IPS-18a (cell line): Measurements from ENCODE around the gene GPI.
"Not testable (repeated sequence)": the region's sequence is repeated elsewhere in the genome, so short reads cannot be mapped to it uniquely, and the experiment has no call there.

ENCODE experiments used
- H3K27ac ChIP-seq: one replicate; pipeline ENCODE4 v1.5.1; 2013; ENCODE audit warnings: low read length
- H3K27me3 ChIP-seq: one replicate; pipeline ENCODE4 v1.6.1; 2013; ENCODE audit warnings: mild to moderate bottlenecking, low read length; ENCODE audit not compliant: control insufficient read depth, insufficient read depth
- H3K36me3 ChIP-seq: one replicate; pipeline ENCODE4 v1.6.1; 2013; ENCODE audit warnings: low read depth, low read length; ENCODE audit not compliant: control insufficient read depth
- H3K4me1 ChIP-seq: one replicate; pipeline ENCODE4 v1.6.1; 2013; ENCODE audit warnings: low read depth, low read length; ENCODE audit not compliant: control insufficient read depth
- H3K4me3 ChIP-seq: one replicate; pipeline ENCODE4 v1.5.1; 2013; ENCODE audit warnings: low read length
- H3K9ac ChIP-seq: one replicate; pipeline ENCODE4 v1.6.1; 2013; ENCODE audit warnings: mild to moderate bottlenecking, low read length, moderate library complexity
- H3K9me3 ChIP-seq: one replicate; pipeline ENCODE4 v1.6.1; 2013; ENCODE audit warnings: low read depth, low read length; ENCODE audit not compliant: control insufficient read depth

The GPI gene

DNA sequence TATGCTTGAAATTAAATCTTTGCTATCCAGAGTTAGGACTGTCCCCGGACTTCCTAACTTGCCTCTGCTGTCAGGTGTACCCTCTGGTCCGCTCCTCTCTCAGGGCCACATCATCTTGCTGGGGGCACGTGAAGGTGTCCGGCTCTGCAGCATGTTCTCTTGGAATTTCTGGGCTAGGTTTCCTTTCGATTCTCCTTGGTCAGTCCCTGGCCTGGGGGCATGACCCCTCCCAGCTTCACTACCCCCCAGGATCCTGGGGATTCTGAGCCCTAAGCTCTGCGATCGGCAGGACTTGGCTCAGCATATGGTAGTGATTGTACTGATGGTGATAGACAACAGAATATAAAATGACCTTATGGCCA lies 5.1 kb upstream of the GPI start:
- no peaks in the 10 kb centered on the region for H3K36me3 ChIP-seq
- H3K4me3 ChIP-seq = peak overlapping the region; percentile 53
- H3K9ac ChIP-seq = peak overlapping the region; percentile 44
- H3K4me1 ChIP-seq = peaks cover 12% of the 10 kb centered on the region
- H3K27me3 ChIP-seq = no peaks in the 10 kb centered on the region
- H3K9me3 ChIP-seq = no peaks in the 10 kb centered on the region
- no peak overlapping the region for H3K27ac ChIP-seq

DNA sequence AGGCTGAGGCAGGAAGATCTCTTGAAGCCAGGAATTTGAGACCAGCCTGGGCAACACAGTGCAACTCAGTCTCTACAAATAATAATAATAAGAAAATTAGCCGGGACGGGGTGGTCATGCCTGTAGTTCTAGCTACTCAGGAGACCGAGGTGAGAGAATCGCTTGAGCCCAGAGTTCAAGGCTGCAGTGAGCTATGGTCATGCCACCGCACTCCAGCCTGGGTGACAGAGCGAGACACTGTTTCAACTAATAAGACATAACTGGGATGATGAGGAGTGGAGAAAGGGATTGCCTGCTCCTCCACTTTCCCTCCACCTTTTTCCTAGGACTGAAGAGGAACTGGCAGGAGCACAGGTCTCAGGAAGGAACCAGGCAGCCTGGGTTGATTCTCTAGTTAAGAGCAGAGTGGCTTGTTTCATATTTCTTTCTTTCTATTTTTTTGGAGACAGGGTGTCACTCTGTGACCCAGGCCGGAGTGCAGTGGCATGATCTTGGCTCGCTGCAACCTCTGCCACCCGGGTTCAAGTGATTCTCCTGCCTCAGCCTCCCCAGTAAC lies 4.6 kb upstream of the GPI start:
- Histone ChIP-seq H3K27ac (no peak overlapping the region), H3K9ac (no peak overlapping the region), H3K36me3 (no peaks in the 10 kb centered on the region), H3K4me3 (no peak overlapping the region), H3K27me3 (no peaks in the 10 kb centered on the region), H3K4me1 (peaks cover 12% of the 10 kb centered on the region), H3K9me3 (no peaks in the 10 kb centered on the region)

DNA sequence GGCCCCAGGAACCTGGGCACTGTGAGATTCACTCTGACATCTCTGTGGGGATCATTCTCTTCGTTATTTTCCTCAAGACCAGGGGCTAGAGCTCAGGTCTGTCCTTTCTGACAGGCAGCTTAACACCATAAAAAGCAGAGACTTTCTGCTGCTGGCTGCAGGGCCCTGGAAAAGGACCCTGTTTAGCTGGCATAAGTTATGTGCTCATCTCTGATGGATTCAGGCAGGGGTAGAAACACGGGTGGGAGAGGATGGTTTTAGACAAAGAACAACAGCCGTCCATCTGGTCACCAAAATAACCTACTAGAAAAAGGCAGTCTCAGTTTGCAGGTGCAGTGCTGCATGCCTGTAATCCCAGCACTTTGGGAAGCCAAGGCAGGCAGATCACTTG lies 2.3 kb upstream of the GPI start:
- H3K27ac ChIP-seq = no peak overlapping the region
- H3K9ac ChIP-seq = no peak overlapping the region

DNA sequence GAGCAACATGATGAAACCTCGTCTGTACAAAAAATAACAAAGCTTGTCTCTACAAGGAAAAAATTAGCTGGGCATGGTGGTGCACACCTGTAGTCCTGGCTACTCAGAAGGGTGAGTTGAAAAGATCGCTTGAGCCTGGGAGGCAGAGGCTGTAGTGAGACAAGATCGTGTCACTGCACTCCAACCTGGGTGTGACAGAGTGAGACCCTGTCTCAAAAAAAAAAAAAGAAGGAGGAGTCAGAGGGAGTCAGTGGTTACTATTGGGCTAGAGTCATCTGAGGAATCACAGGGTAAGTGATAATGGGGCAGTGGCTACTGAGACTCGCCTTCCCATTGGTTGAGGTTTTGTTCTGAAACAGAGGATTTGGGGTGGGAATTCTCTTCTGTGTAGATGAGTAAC lies 1.9 kb upstream of the GPI start:
- Histone ChIP-seq H3K9me3 (no peaks in the 10 kb centered on the region), H3K4me1 (peaks cover 17% of the 10 kb centered on the region), H3K4me3 (no peak overlapping the region), H3K27ac (no peak overlapping the region), H3K9ac (no peak overlapping the region), H3K36me3 (peaks cover 15% of the 10 kb centered on the region), H3K27me3 (no peaks in the 10 kb centered on the region)

More for the DNA sequence above, 2.3 kb upstream of the GPI start:
- Histone ChIP-seq H3K9me3 (no peaks in the 10 kb centered on the region), H3K36me3 (peaks cover 11% of the 10 kb centered on the region), H3K27me3 (no peaks in the 10 kb centered on the region), H3K4me3 (no peak overlapping the region), H3K4me1 (peaks cover 17% of the 10 kb centered on the region)

DNA sequence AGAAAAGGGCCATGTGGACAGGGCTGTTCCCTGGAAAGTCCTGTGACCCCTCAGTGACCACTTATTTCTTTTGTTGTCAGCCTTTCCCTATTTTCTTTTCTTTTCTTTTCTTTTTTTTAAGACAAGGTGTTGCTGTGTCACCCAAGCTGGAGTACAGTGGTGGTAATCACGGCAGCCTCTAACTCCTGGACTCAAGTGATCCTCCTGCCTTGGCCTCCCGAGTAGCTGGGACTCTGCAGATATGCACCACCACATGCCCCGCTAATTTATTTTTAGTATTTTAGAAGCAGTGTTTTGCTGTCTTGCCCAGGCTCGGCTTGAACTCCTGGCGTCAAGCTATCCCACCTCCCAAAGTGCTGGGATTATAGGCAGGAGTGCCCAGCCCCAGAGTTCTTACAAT lies 1.1 kb upstream of the GPI start:
- H3K27ac ChIP-seq = no peak overlapping the region
- no peak overlapping the region for H3K9ac ChIP-seq
- no peaks in the 10 kb centered on the region for H3K27me3 ChIP-seq

DNA sequence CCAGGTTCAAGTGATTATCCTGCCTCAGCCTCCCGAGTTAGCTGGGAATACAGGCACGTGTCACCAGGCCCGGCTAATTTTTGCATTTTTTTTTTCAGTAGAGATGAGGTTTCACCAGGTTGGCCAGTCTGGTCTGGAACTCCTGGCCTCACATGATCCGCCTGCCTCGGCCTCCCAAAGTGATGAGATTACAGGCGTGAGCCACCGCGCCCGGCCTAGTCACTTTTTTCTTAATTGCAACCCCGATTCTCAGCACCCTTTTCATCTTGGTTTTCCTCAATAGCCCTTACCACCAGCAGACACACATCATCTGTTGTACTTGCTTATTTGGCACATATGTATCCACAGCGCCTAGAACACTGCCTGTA lies 550 bp upstream of the GPI start:
- Histone ChIP-seq H3K9me3 (no peaks in the 10 kb centered on the region), H3K4me1 (peaks cover 10% of the 10 kb centered on the region), H3K4me3 (peak overlapping the region; percentile 49), H3K9ac (peak overlapping the region; percentile 4), H3K36me3 (peaks cover 28% of the 10 kb centered on the region), H3K27me3 (no peaks in the 10 kb centered on the region), H3K27ac (no peak overlapping the region)

More for the DNA sequence above, 1.1 kb upstream of the GPI start:
- Histone ChIP-seq H3K9me3 (no peaks in the 10 kb centered on the region), H3K36me3 (peaks cover 23% of the 10 kb centered on the region), H3K4me1 (peaks cover 10% of the 10 kb centered on the region), H3K4me3 (no peak overlapping the region)

DNA sequence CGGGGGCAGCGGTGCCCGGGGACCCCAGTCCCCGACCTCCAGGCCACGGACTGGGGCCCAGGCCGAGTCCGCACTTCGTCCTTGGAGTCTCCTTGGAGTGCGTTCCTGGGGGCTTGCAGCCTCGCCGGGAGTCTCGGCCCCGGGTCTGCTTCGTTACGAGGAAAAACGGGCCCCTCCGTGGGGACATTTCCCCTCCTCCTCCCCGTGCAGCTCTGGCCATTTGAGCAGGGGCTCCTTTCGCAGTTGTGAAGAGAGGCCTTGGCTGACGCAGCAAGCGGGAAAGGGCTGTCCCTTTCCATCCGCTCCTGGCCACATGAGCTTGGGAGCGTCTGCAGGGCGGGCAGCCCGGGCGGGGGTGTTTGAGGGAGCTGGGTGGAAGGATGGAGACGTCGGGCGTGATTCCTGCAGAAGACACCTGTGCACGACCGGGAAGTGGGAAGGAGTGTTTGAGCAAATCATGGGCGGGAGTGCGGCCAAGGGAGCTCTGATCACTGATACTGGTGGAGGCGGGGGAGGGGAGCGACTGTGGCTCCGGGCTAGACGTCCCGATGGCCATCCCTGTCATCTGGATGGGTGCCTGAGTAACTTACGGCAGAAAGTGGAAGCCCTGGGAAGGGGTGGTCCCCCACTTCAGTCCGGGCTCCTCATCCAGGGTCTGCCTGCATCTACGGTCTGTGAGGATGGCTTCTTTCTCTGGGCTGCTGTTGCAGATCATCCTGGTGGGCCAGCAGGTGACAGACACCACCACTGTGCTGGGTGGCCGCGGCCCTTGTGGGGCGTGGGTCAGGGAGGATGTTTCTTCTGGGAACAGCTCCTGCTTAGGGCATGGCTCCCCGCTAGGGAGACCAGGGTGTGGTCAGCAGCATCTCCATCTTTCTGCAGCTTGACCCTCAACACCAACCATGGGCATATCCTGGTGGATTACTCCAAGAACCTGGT lies 736 bp downstream of the GPI start:
- Histone ChIP-seq H3K4me3 (peak overlapping the region; percentile 69), H3K27ac (no peak overlapping the region), H3K27me3 (no peaks in the 10 kb centered on the region), H3K4me1 (peaks cover 6% of the 10 kb centered on the region), H3K9ac (peak overlapping the region; percentile 74), H3K9me3 (no peaks in the 10 kb centered on the region), H3K36me3 (peaks cover 39% of the 10 kb centered on the region)

DNA sequence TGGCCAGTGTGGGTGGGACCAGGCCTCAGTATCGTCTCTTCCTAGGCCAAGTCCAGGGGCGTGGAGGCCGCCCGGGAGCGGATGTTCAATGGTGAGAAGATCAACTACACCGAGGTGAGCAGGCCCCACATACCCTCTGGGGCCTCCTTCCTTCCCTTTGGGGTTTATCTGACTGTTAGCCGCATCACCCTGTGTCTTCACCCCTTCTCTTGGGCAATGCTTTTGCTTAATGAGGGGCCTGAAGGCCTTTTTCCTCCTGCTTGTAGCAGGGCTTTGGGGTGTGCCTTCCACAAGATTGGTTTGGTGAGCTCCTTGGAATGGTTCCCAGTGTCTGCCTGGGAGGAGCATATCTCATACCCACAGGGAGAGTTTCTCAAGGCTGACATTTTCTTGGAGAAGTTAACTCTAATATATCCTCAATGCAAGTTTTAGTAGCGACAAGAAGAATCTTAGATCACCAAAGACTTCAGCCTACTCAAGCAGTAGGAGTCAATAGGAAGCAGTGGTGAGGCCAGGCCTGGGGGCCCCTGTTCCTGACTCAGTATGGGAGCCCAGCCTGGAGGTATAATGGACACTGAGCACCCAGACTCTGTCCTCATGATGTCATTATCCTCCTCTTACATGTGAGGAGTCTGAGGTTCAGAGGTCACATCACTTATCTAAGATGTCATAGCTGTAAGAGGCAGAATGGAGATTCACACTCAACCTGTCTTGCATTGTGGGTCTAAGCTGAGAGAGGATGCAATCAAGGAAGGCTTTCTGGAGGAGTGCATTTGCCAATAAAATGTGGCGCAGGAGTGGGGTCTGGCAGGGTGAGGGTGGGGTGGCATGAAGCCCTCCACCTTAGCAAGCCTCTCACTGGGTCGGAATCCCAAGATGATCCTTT lies 2.0 kb downstream of the GPI start:
- peaks cover 6% of the 10 kb centered on the region for H3K4me1 ChIP-seq
- H3K9ac ChIP-seq = no peak overlapping the region
- H3K36me3 ChIP-seq = peaks cover 46% of the 10 kb centered on the region

DNA sequence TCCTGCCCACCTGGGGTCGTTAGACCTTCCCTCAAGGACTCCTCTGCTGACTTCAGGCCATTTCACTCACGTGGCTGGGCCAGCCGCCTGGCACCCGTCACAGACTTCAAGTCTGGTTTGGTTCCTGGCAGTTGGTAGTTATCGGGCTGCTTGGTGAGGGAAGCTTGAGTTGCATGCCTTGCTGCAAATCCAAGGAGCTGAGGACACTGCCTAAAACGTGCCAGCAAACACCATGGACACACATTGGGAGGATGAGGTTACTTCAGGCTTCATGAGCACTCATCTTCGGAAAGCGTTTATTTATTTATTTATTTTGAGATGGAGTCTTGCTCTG lies 2.6 kb downstream of the GPI start:
- Histone ChIP-seq H3K36me3 (peaks cover 46% of the 10 kb centered on the region), H3K27ac (no peak overlapping the region), H3K9me3 (no peaks in the 10 kb centered on the region), H3K27me3 (no peaks in the 10 kb centered on the region), H3K4me1 (peaks cover 6% of the 10 kb centered on the region), H3K4me3 (no peak overlapping the region), H3K9ac (no peak overlapping the region)

More for the DNA sequence above, 2.0 kb downstream of the GPI start:
- Histone ChIP-seq H3K4me3 (no peak overlapping the region), H3K9me3 (no peaks in the 10 kb centered on the region), H3K27ac (no peak overlapping the region), H3K27me3 (no peaks in the 10 kb centered on the region)

DNA sequence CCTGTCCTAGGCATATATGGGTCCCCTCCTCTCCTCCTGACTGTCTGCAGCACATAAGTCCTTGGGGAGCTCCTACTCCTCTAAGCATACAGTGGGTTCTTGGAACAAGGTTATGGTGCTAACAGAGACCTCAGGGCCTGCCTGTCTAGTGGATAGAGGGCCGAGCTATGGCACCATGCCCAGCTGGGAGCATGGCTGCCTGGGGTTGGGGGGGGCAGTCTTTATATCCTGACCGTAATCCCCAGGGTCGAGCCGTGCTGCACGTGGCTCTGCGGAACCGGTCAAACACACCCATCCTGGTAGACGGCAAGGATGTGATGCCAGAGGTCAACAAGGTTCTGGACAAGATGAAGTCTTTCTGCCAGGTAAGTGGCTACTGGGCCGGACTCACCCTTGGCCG lies 3.3 kb downstream of the GPI start:
- Histone ChIP-seq H3K9ac (no peak overlapping the region), H3K9me3 (no peaks in the 10 kb centered on the region), H3K4me1 (peaks cover 6% of the 10 kb centered on the region), H3K4me3 (no peak overlapping the region), H3K27ac (no peak overlapping the region), H3K36me3 (peaks cover 46% of the 10 kb centered on the region), H3K27me3 (no peaks in the 10 kb centered on the region)

DNA sequence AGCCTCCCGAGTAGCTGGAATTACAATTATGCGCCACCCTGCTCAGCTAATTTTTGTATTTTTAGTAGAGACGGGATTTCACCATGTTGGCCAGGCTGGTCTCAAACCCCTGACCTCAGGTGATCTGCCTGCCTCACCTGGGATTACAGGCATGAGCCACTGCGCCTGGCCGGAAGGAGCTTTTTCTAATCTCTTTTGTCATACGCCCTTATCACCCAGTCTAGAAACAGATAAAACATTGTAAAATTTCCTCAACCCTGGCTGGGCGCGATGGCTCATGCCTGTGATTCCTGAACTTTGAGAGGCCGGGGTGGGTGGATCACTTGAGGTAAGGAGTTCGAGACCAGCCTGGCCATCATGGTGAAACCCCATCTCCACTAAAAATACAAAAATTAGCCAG lies 4.2 kb downstream of the GPI start:
- H3K36me3 ChIP-seq = peaks cover 47% of the 10 kb centered on the region
- not testable (repeated sequence) for H3K9ac ChIP-seq, H3K4me1 ChIP-seq, H3K9me3 ChIP-seq, H3K27me3 ChIP-seq, H3K27ac ChIP-seq, H3K4me3 ChIP-seq
